AG04449 (cell line): ENCODE measurements around the gene MRPS18A.

ENCODE experiments used
- CTCF ChIA-PET: fragments of 350-600 bp; formaldehyde crosslinking; extraction: SDS; loops from one replicate; lab custom pipeline; 2021; ENCODE audit warnings: antibody characterized with exemption; lab: Yijun Ruan, JAX
- POLR2A ChIA-PET: fragments of 400-600, 350-600 bp; formaldehyde crosslinking; extraction: SDS; loops from one replicate; lab custom pipeline; 2020; ENCODE audit warnings: antibody characterized with exemption, inconsistent platforms; lab: Yijun Ruan, JAX
- DNase-seq: peaks from one replicate; pipeline ENCODE4 v3.0.0-alpha.2; 2010; ENCODE audit warnings: low read depth, low spot score
- H3K4me3 ChIP-seq: 2 replicates; pipeline ENCODE4 v1.5.1; 2011; ENCODE audit warnings: low read depth, mild to moderate bottlenecking, control low read depth, low read length
- CTCF ChIP-seq: IDR thresholded peaks from one replicate; pipeline ENCODE4 v1.5.1; 2011; ENCODE audit warnings: mild to moderate bottlenecking, moderate library complexity, low read length, control low read depth, inconsistent platforms; ENCODE audit not compliant: insufficient read depth; ENCODE audit errors: missing control alignments

The MRPS18A gene

GRCh38 chr6:43625393-43625992, 62.1 kb downstream of the MRPS18A start:
- CTCF ChIA-PET: interaction anchor here (2.1 to 3.5 kb wide), 2 partner anchors 12 to 17 kb away, joined by 6 to 21 read pairs; no protein-coding TSS in a partner anchor
- H3K4me3 ChIP-seq: no peak overlapping the region
- no peak for TF ChIP-seq CTCF
- POLR2A ChIA-PET: no interaction called here
- DNase-seq: no peak

GRCh38 chr6:43624786-43625288, 62.8 kb downstream of the MRPS18A start:
- H3K4me3 ChIP-seq: no peak overlapping the region
- ChIA-PET POLR2A (interaction anchor here (0.6 kb wide), 1 partner anchor 8 kb away, joined by 5 read pairs; no protein-coding TSS in a partner anchor), CTCF (interaction anchor here (2.1 to 3.5 kb wide), 2 partner anchors 11 to 17 kb away, joined by 6 to 21 read pairs; no protein-coding TSS in a partner anchor)
- DNase-seq: no peak
- no peak for TF ChIP-seq CTCF

- DNase-seq: no peak
- no peak overlapping the region for H3K4me3 ChIP-seq
- no peak for TF ChIP-seq CTCF
- ChIA-PET POLR2A (interaction anchor here (0.6 kb wide), 1 partner anchor 8 kb away, joined by 5 read pairs; no protein-coding TSS in a partner anchor), CTCF (interaction anchor here (0.6 to 3.5 kb wide), 2 partner anchors 16 to 706 kb away, joined by 3 to 21 read pairs; no protein-coding TSS in a partner anchor)
Observed at GRCh38 chr6:43623880-43624785, 63.5 kb downstream of the MRPS18A start.

GRCh38 chr6:43622541-43622940, 65.0 kb downstream of the MRPS18A start:
- ChIA-PET POLR2A (interaction anchor here (0.9 kb wide), 1 partner anchor 9 kb away, joined by 3 read pairs; no protein-coding TSS in a partner anchor), CTCF (interaction anchor here (2.0 kb wide), 1 partner anchor 456 kb away, joined by 7 read pairs; no protein-coding TSS in a partner anchor)
- H3K4me3 ChIP-seq: no peak overlapping the region
- TF ChIP-seq CTCF: no peak
- no peak for DNase-seq

- CTCF ChIA-PET: interaction anchor here (2.0 to 5.5 kb wide), 2 partner anchors 13 to 457 kb away, joined by 7 to 44 read pairs; no protein-coding TSS in a partner anchor
- DNase-seq: no peak
- TF ChIP-seq CTCF: no peak
- POLR2A ChIA-PET: no interaction called here
- no peak overlapping the region for H3K4me3 ChIP-seq
Observed at GRCh38 chr6:43621836-43622180, 65.8 kb downstream of the MRPS18A start.
